PC-9 (cell line): Measurements from ENCODE around the gene LRRC61. TPM values are rescaled to one million over a fixed set of nuclear protein-coding genes. Genes with fewer than 3 reads are reported as not detected.
"Not testable (repeated sequence)": the region's sequence is repeated elsewhere in the genome, so short reads cannot be mapped to it uniquely, and the experiment has no call there.

Source experiments
- BruUV-seq: library from RNA; stranded (reverse); fragments of 400-500 nt; replicated peaks from 2 replicates; lab custom pipeline; 2021; lab: Mats Ljungman, UMichigan
- CTCF ChIA-PET: fragments of 300-600 bp; sonication (Branson Sonifier 250); formaldehyde crosslinking; loops from one replicate; lab custom pipeline; 2022; ENCODE audit warnings: antibody characterized with exemption; lab: Charles Lee
- POLR2A ChIA-PET: fragments of 300-600 bp; sonication (Branson Sonifier 250); formaldehyde crosslinking; loops from one replicate; lab custom pipeline; 2022; ENCODE audit warnings: antibody characterized with exemption; ENCODE audit not compliant: unreplicated experiment; lab: Charles Lee
- DNase-seq, 2 experiments: peaks; one replicate each; pipeline versions ENCODE4 v3.0.0 to v3.0.0-alpha.2; 2015 to 2022; ENCODE audit warnings: mixed read lengths in 1 of 2
- H2AFZ ChIP-seq: fragments of 200-600 bp; sonication (generic); 2 replicates; pipeline ENCODE4 v1.8.1; 2017; ENCODE audit warnings: antibody characterized with exemption
- H3F3A ChIP-seq: fragments of 200-600 bp; sonication (generic); 2 replicates; pipeline ENCODE4 v1.8.1; 2017; ENCODE audit warnings: antibody characterized with exemption, mild to moderate bottlenecking, low read depth; ENCODE audit not compliant: insufficient read depth
- H3K27ac ChIP-seq: fragments of 200-600 bp; sonication (generic); 2 replicates; pipeline ENCODE4 v1.6.1; 2016; ENCODE audit warnings: mixed run types
- H3K27me3 ChIP-seq: fragments of 200-600 bp; sonication (generic); 2 replicates; pipeline ENCODE4 v1.6.1; 2016; ENCODE audit warnings: low read depth, mixed run types; ENCODE audit not compliant: insufficient read depth
- H3K36me3 ChIP-seq: fragments of 200-600 bp; sonication (generic); 2 replicates; pipeline ENCODE4 v1.6.1; 2016; ENCODE audit warnings: low read depth, mixed run types
- H3K4me1 ChIP-seq: fragments of 200-600 bp; sonication (generic); replicated peaks from 2 replicates; pipeline ENCODE4 v1.6.1; 2016; ENCODE audit warnings: mixed run types; ENCODE audit not compliant: insufficient read depth
- H3K4me2 ChIP-seq: fragments of 200-600 bp; sonication (generic); 2 replicates; pipeline ENCODE4 v1.6.1; 2017; ENCODE audit warnings: mixed run types
- H3K4me3 ChIP-seq: fragments of 200-600 bp; sonication (generic); 2 replicates; pipeline ENCODE4 v1.6.1; 2016; ENCODE audit warnings: mixed run types
- H3K79me2 ChIP-seq: fragments of 200-600 bp; sonication (generic); 2 replicates; pipeline ENCODE4 v1.6.1; 2017; ENCODE audit warnings: low read depth, mixed run types
- H3K9me2 ChIP-seq: fragments of 200-600 bp; sonication (generic); 2 replicates; pipeline ENCODE4 v1.8.1; 2017; ENCODE audit warnings: mild to moderate bottlenecking; ENCODE audit not compliant: insufficient read depth
- H3K9me3 ChIP-seq: fragments of 200-600 bp; sonication (generic); 2 replicates; pipeline ENCODE4 v1.8.1; 2016; ENCODE audit warnings: low read depth; ENCODE audit not compliant: insufficient read depth
- H4K20me1 ChIP-seq: fragments of 200-600 bp; sonication (generic); 2 replicates; pipeline ENCODE4 v1.8.1; 2017; ENCODE audit not compliant: insufficient read depth
- EZH2 ChIP-seq: fragments of 200-600 bp; sonication (generic); IDR thresholded peaks from 2 replicates; pipeline ENCODE4 v1.8.0; 2017; ENCODE audit warnings: antibody characterized with exemption, low read depth
- intact Hi-C: fragments of 100-400 bp; cut with micrococcal nuclease; formaldehyde crosslinking; loops from one replicate; pipeline ENCODE4 v1.10.0; 2022; ENCODE audit not compliant: unreplicated experiment
- total RNA-seq: library from RNA; stranded (reverse); gene quantifications from 2 replicates; pipeline ENCODE4 v1.2.3, GENCODE V29; 2021
- TF ChIP-seq, protein P1 (sequence below): fragments of 200-600 bp; sonication (generic); conservative IDR thresholded peaks from 2 replicates; pipeline ENCODE4 v1.6.1; 2017; ENCODE audit warnings: mixed run types, antibody characterized with exemption, mild to moderate bottlenecking, moderate library complexity

LRRC61 gene
- total RNA-seq, 1 experiment from 2014 or later = 34.8 TPM

DNA sequence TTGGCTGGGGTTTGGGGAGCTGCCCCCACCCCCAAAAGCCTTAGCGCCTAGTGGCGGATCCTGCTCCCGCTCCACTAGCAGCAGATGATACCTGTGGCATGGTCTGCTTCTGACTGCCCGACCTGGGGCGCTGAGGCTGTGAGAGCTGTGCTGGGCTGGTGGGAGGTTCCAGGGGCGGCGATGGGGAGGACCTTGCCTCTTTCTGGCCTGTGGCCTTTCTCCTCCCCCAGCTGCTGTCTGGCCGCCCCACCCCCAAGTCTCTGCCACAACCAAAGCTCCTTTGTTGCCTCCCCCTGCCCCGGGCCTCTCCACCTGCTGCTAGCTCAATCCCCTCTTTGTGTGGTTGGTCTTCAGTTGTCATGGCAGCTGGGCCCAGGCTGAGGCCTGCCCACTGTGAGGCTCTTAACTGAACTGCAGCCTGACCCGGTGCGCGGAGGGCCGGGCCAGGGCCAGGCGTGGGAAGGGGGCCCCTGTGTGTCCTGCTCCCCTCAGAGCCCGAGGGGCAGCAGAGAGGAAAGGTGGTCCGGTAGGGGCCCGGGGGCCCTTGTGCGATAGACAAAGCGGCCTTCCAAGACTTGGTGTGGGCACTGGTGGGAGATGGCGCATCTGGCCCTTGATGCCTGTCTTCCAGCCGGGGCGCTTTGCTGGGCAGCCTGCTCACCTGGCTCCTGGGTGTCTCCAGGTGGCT, 60.7 kb downstream of the LRRC61 start:
- Histone ChIP-seq H3K27ac (no peak overlapping the region), H3K9me3 (no peaks in the 10 kb centered on the region), H3K36me3 (no peaks in the 10 kb centered on the region), H3K9me2 (no peaks in the 10 kb centered on the region), H3K4me2 (no peak overlapping the region), H3K79me2 (no peaks in the 10 kb centered on the region), H4K20me1 (no peaks in the 10 kb centered on the region), H3K4me3 (no peak overlapping the region), H3F3A (peaks cover 7% of the 10 kb centered on the region; the same call in 1 of the 2 replicates), H3K4me1 (peaks cover 7% of the 10 kb centered on the region), H3K27me3 (no peaks in the 10 kb centered on the region), H2AFZ (no peak overlapping the region)
- ChIA-PET CTCF (no interaction called here), POLR2A (interaction anchor here (0.6 kb wide), 1 partner anchor 560 kb away, joined by 3 read pairs; no protein-coding TSS in a partner anchor)
- DNase-seq = no peak
- BruUV-seq = no TSS peak
- intact Hi-C loops = no loop called here
- TF ChIP-seq EZH2 = no peak
- TF ChIP-seq, protein P1, sequence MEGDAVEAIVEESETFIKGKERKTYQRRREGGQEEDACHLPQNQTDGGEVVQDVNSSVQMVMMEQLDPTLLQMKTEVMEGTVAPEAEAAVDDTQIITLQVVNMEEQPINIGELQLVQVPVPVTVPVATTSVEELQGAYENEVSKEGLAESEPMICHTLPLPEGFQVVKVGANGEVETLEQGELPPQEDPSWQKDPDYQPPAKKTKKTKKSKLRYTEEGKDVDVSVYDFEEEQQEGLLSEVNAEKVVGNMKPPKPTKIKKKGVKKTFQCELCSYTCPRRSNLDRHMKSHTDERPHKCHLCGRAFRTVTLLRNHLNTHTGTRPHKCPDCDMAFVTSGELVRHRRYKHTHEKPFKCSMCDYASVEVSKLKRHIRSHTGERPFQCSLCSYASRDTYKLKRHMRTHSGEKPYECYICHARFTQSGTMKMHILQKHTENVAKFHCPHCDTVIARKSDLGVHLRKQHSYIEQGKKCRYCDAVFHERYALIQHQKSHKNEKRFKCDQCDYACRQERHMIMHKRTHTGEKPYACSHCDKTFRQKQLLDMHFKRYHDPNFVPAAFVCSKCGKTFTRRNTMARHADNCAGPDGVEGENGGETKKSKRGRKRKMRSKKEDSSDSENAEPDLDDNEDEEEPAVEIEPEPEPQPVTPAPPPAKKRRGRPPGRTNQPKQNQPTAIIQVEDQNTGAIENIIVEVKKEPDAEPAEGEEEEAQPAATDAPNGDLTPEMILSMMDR = no peak

DNA sequence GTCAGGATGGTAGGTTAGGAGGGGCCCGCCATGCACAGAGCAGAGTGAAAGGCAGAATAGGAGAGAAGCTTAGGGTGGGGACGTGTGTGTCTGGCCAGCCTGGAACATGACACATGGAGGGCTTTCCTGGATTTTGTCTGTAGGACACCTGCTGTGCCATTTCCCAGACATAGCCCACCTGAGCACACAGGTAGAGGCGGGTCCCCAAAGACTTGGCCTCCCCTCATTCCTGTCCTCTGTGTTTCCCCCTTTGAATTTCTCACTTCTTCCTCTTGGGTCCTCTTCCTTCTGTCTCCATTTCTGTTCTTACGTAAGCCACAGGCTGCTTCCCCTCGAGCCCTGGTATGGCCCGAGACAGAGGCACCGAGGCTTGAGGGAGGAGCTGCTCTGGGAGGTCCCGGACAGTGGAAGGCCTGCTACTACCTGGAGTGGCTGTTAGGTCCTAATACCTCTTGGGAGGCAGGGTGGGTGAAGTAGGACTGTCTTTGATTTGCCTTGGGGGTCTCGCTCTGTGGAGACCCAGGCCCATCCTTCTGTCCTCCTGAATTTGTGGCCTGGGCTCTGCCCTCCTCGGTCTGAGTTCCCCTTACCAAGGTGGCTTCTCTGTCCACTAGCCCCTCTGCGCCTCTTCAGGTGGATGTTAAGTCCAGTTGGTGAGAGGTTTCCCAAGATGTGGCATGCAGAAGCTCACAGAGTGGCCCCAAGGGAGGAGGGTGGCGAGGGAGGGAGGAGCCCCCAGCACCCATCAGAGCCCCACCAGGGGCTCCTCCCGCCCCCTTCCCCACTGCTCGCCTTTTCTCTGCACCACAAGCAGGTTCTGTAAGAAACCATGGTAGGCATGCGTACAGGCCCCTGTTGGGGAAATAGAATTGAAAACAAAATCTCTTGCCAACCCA, 61.5 kb downstream of the LRRC61 start:
- H3K4me2 ChIP-seq = no peak overlapping the region
- peaks cover 7% of the 10 kb centered on the region for H3K4me1 ChIP-seq
- TF ChIP-seq, protein P1 = no peak
- no peak overlapping the region for H2AFZ ChIP-seq
- intact Hi-C loops = no loop called here
- no peaks in the 10 kb centered on the region for H3K9me2 ChIP-seq
- H3K36me3 ChIP-seq = no peaks in the 10 kb centered on the region
- ChIA-PET POLR2A (interaction anchor here (0.6 kb wide), 1 partner anchor 559 kb away, joined by 3 read pairs; no protein-coding TSS in a partner anchor), CTCF (interaction anchor here (0.7 kb wide), 1 partner anchor 583 kb away, joined by 3 read pairs; no protein-coding TSS in a partner anchor)
- H3F3A ChIP-seq = peaks cover 7% of the 10 kb centered on the region; the same call in 1 of the 2 replicates
- H3K27me3 ChIP-seq = no peaks in the 10 kb centered on the region
- no peaks in the 10 kb centered on the region for H3K79me2 ChIP-seq
- H4K20me1 ChIP-seq = no peaks in the 10 kb centered on the region
- no peak overlapping the region for H3K4me3 ChIP-seq
- peak in 1 of 2 experiments; percentile 22 for DNase-seq
- BruUV-seq = no TSS peak
- no peak overlapping the region for H3K27ac ChIP-seq
- H3K9me3 ChIP-seq = no peaks in the 10 kb centered on the region

DNA sequence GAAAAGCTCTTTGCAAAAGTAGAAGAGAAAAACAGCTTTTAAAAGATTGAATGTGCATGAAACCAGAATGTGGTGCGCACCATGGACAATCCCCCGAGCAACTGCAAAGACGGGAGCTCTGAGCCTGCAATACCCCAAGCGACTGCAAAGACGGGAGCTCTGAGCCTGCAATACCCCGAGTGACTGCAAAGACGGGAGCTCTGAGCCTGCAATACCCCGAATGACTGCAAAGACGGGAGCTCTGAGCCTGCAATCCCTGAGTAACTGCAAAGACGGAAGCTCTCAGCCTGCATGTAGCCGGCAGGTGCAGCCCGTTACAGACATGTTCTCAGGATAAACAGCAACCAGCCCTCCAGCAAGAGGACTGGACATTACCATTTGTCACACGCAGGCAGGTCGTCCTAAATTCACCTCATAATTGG, 62.2 kb downstream of the LRRC61 start:
- ChIA-PET POLR2A (no interaction called here), CTCF (interaction anchor here (0.7 kb wide), 1 partner anchor 582 kb away, joined by 3 read pairs; no protein-coding TSS in a partner anchor)
- peaks cover 8% of the 10 kb centered on the region; the same call in 1 of the 2 replicates for H3F3A ChIP-seq
- H3K4me2 ChIP-seq = no peak overlapping the region
- no peak for TF ChIP-seq EZH2
- TF ChIP-seq, protein P1 = no peak
- H3K4me3 ChIP-seq = no peak overlapping the region
- no TSS peak for BruUV-seq
- no peaks in the 10 kb centered on the region for H3K79me2 ChIP-seq
- H3K9me2 ChIP-seq = no peaks in the 10 kb centered on the region
- H3K27ac ChIP-seq = no peak overlapping the region
- DNase-seq = no peak
- no peaks in the 10 kb centered on the region for H3K27me3 ChIP-seq
- H3K4me1 ChIP-seq = peaks cover under 1% of the 10 kb centered on the region; the same call in 1 of the 2 replicates
- intact Hi-C loops = no loop called here
- H2AFZ ChIP-seq = no peak overlapping the region
- no peaks in the 10 kb centered on the region for H3K36me3 ChIP-seq
- H4K20me1 ChIP-seq = no peaks in the 10 kb centered on the region
- no peaks in the 10 kb centered on the region for H3K9me3 ChIP-seq

DNA sequence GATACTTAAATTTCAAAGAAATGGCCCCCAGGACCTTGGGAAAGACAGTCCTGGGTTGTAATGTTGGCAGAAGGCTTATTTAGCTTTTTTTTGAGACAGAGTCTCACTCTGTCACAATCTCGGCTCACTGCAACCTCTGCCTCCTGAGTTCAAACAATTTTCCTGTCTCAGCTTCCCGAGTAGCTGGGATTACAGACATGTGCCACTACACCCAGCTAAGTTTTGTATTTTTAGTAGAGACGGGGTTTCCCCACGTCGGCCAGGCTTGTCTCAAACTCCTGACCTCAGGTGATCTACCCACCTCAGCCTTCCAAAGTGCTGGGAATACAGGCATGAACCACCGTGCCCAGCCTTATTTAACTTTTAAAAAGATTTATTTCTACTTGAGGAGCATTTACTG, 62.7 kb downstream of the LRRC61 start:
- H2AFZ ChIP-seq, CTCF ChIA-PET, H3K4me2 ChIP-seq, H3K36me3 ChIP-seq, H3K4me3 ChIP-seq, BruUV-seq, H3K79me2 ChIP-seq, H3K9me2 ChIP-seq, H3K9me3 ChIP-seq, intact Hi-C loops, H3K27ac ChIP-seq, H3F3A ChIP-seq, H4K20me1 ChIP-seq, POLR2A ChIA-PET, H3K4me1 ChIP-seq, H3K27me3 ChIP-seq, DNase-seq: not testable (repeated sequence)
